Measurements from ENCODE around the gene ELFN1. TPM values are rescaled to one million over a fixed set of nuclear protein-coding genes. Genes with fewer than 3 reads are reported as not detected.

ELFN1 gene
- total and polyA plus RNA-seq, 12 donors = 0.05 to 2.8 (median 0.86) TPM

GRCh38 chr7:1700086-1700485 is 30.0 kb downstream of the ELFN1 start:
- H3K4me1 ChIP-seq (replicated peaks in 1 of 2) = no peaks in the 10 kb centered on the region
- TF ChIP-seq POLR2A (IDR thresholded peaks at IDR 0.05) (no peak), CTCF (IDR thresholded peaks at IDR 0.05) (no peak)
- WGBS, 4 donors = 82 to 88% (median 85%) methylated on average over 11 of the region's 11 CpGs
- peaks cover 3% of the 10 kb centered on the region for H3K27me3 ChIP-seq
- no peak overlapping the region for H3K4me3 ChIP-seq
- DNase-seq = peak in 2 of 7 donors; percentile 4 to 28
- H3K9me3 ChIP-seq (replicated peaks in 1 of 3) = peaks cover 0 to 4% (median 0%) of the 10 kb centered on the region in 3 donors
- no peaks in the 10 kb centered on the region for H3K36me3 ChIP-seq (replicated peaks in 1 of 2)
- no peak overlapping the region for H3K27ac ChIP-seq
- intact Hi-C loops (cut with DNase I) = no loop called here

GRCh38 chr7:1700536-1701333 is 30.7 kb downstream of the ELFN1 start:
- Histone ChIP-seq H3K27ac (no peak overlapping the region), H3K4me3 (no peak overlapping the region), H3K36me3 (replicated peaks in 1 of 2) (no peaks in the 10 kb centered on the region), H3K27me3 (peaks cover 5% of the 10 kb centered on the region), H3K4me1 (replicated peaks in 1 of 2) (no peaks in the 10 kb centered on the region), H3K9me3 (replicated peaks in 1 of 3) (peaks cover 0 to 4% (median 0%) of the 10 kb centered on the region in 3 donors)
- 84 to 89% (median 87%) methylated on average over 25 to 27 of the region's 27 CpGs for WGBS, 4 donors
- DNase-seq = peak in 2 of 7 donors; percentile 7 to 28
- intact Hi-C loops (cut with DNase I) = no loop called here
- no peak for TF ChIP-seq POLR2A (IDR thresholded peaks at IDR 0.05)
- no peak for TF ChIP-seq CTCF (IDR thresholded peaks at IDR 0.05)

GRCh38 chr7:1702652-1703051 is 32.6 kb downstream of the ELFN1 start:
- Histone ChIP-seq H3K27ac (no peak overlapping the region), H3K4me1 (replicated peaks in 1 of 2) (no peaks in the 10 kb centered on the region), H3K36me3 (replicated peaks in 1 of 2) (no peaks in the 10 kb centered on the region), H3K4me3 (no peak overlapping the region), H3K27me3 (peaks cover 5% of the 10 kb centered on the region), H3K9me3 (replicated peaks in 1 of 3) (peaks cover 0 to 4% (median 0%) of the 10 kb centered on the region in 3 donors)
- intact Hi-C loops (cut with DNase I) = no loop called here
- 91 to 95% (median 92%) methylated on average over 4 of the region's 4 CpGs for WGBS, 4 donors
- TF ChIP-seq CTCF (IDR thresholded peaks at IDR 0.05) (no peak), POLR2A (IDR thresholded peaks at IDR 0.05) (no peak)
- peak in 1 of 7 donors; percentile 18 for DNase-seq

GRCh38 chr7:1703441-1703840 is 33.4 kb downstream of the ELFN1 start:
- Histone ChIP-seq H3K27ac (no peak overlapping the region), H3K9me3 (replicated peaks in 1 of 3) (peaks cover 0 to 4% (median 0%) of the 10 kb centered on the region in 3 donors), H3K27me3 (peaks cover 5% of the 10 kb centered on the region), H3K4me3 (no peak overlapping the region), H3K4me1 (replicated peaks in 1 of 2) (no peaks in the 10 kb centered on the region), H3K36me3 (replicated peaks in 1 of 2) (no peaks in the 10 kb centered on the region)
- no peak for TF ChIP-seq POLR2A (IDR thresholded peaks at IDR 0.05)
- TF ChIP-seq CTCF (IDR thresholded peaks at IDR 0.05) = no peak
- 26 to 47% (median 31%) methylated on average over 6 to 8 of the region's 8 CpGs for WGBS, 4 donors
- intact Hi-C loops (cut with DNase I) = no loop called here
- DNase-seq = peak in 2 of 7 donors; percentile 6 to 38
